Mesendoderm (in vitro differentiated cells): ENCODE measurements around the gene WNK4.
A peak's percentile ranks its signal among the peaks of the same experiment; 100 is the strongest.
"Not testable (repeated sequence)": the region's sequence is repeated elsewhere in the genome, so short reads cannot be mapped to it uniquely, and the experiment has no call there.

Source experiments
- DNase-seq: peaks from one replicate; pipeline ENCODE4 v3.0.0; 2013
- H2AK5ac ChIP-seq: 2 replicates; pipeline ENCODE4 v1.6.1; 2013; ENCODE audit warnings: low read length, inconsistent platforms
- H2BK120ac ChIP-seq: 2 replicates; pipeline ENCODE4 v1.6.1; 2013; ENCODE audit warnings: low read depth, mild to moderate bottlenecking, low read length, moderate library complexity, mixed read lengths
- H2BK15ac ChIP-seq: replicated peaks from 2 replicates; pipeline ENCODE4 v1.6.1; 2013; ENCODE audit warnings: low read depth, mild to moderate bottlenecking, moderate library complexity
- H2BK5ac ChIP-seq: 2 replicates; pipeline ENCODE4 v1.6.1; 2013; ENCODE audit warnings: low read length, inconsistent platforms
- H3K18ac ChIP-seq: 2 replicates; pipeline ENCODE4 v1.6.1; 2013; ENCODE audit warnings: mild to moderate bottlenecking, low read length, mixed read lengths
- H3K23ac ChIP-seq: one replicate; pipeline ENCODE4 v1.6.1; 2013; ENCODE audit warnings: low read length
- H3K27ac ChIP-seq: 2 replicates; pipeline ENCODE4 v1.5.1; 2013; ENCODE audit warnings: low read depth, mild to moderate bottlenecking, inconsistent platforms, low read length, moderate library complexity
- H3K27me3 ChIP-seq: 2 replicates; pipeline ENCODE4 v1.6.1; 2013; ENCODE audit warnings: low read length, control low read depth, mild to moderate bottlenecking, inconsistent platforms; ENCODE audit not compliant: insufficient read depth, poor library complexity
- H3K36me3 ChIP-seq: 2 replicates; pipeline ENCODE4 v1.6.1; 2013; ENCODE audit warnings: low read length, inconsistent platforms; ENCODE audit not compliant: control insufficient read depth, insufficient read depth
- H3K4ac ChIP-seq: one replicate; pipeline ENCODE4 v1.6.1; 2013; ENCODE audit warnings: low read depth, mild to moderate bottlenecking, low read length, moderate library complexity
- H3K4me1 ChIP-seq: 2 replicates; pipeline ENCODE4 v1.6.1; 2013; ENCODE audit warnings: low read depth, low read length, inconsistent platforms; ENCODE audit not compliant: control insufficient read depth
- H3K4me2 ChIP-seq: 2 replicates; pipeline ENCODE4 v1.6.1; 2013; ENCODE audit warnings: low read length
- H3K4me3 ChIP-seq: 2 replicates; pipeline ENCODE4 v1.5.1; 2013; ENCODE audit warnings: mild to moderate bottlenecking, low read length
- H3K56ac ChIP-seq: one replicate; pipeline ENCODE4 v1.6.1; 2013; ENCODE audit warnings: low read length
- H3K79me1 ChIP-seq: 2 replicates; pipeline ENCODE4 v1.6.1; 2013; ENCODE audit warnings: low read length, inconsistent platforms
- H3K79me2 ChIP-seq: 2 replicates; pipeline ENCODE4 v1.6.1; 2013; ENCODE audit warnings: mild to moderate bottlenecking, low read length; ENCODE audit not compliant: control insufficient read depth, insufficient read depth
- H3K9ac ChIP-seq: 2 replicates; pipeline ENCODE4 v1.6.1; 2013; ENCODE audit warnings: low read length, inconsistent platforms
- H4K5ac ChIP-seq: one replicate; pipeline ENCODE4 v1.6.1; 2013; ENCODE audit warnings: low read length
- H4K8ac ChIP-seq: one replicate; pipeline ENCODE4 v1.6.1; 2013; ENCODE audit warnings: low read depth, mild to moderate bottlenecking, control low read depth, low read length, moderate library complexity
- WGBS: extraction: QIAGEN DNeasy Blood & Tissue Kit; methylation state at CpG from one replicate; pipeline ENCODE4 v1.1.7; 2013; ENCODE audit warnings: low lambda C conversion rate, missing lambda C conversion rate; ENCODE audit not compliant: insufficient coverage; ENCODE audit errors: extremely low coverage; 5-methylcytosine and 5-hydroxymethylcytosine counted together

WNK4 gene

DNA sequence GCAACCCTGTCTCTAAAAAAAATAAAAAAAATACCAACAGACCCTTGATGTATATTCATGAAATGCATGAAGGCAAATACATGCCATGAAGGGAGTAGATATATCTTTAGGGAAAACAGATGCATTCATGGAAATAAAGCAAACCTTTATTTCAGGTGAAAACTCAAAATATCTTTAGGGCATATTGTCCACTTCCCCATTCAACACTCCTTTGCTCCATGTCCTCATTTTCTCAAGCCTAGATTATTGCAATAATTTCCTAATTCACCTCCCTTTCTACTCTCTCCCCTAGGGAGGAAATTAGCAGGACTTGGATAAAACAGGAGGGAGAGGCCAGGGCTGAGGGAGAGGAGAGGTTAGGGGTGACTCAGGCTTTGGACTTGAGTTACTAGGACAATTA lies 12.9 kb upstream of the WNK4 start:
- H3K9ac ChIP-seq, result no peak overlapping the region
- H2BK5ac ChIP-seq, result no peak overlapping the region
- no peak overlapping the region for H2AK5ac ChIP-seq
- no peaks in the 10 kb centered on the region for H3K79me2 ChIP-seq
- H3K56ac ChIP-seq, result no peak overlapping the region
- no peak overlapping the region for H3K27ac ChIP-seq
- H2BK15ac ChIP-seq, result no peak overlapping the region
- H3K36me3 ChIP-seq, result no peaks in the 10 kb centered on the region
- H4K8ac ChIP-seq, result no peak overlapping the region
- no peak overlapping the region for H3K23ac ChIP-seq
- H3K4me2 ChIP-seq, result no peak overlapping the region
- H3K79me1 ChIP-seq, result no peaks in the 10 kb centered on the region
- H3K4ac ChIP-seq, result no peak overlapping the region
- no peak overlapping the region for H2BK120ac ChIP-seq
- no peak overlapping the region for H3K18ac ChIP-seq
- H3K4me3 ChIP-seq, result no peak overlapping the region
- no peaks in the 10 kb centered on the region for H3K27me3 ChIP-seq
- no peaks in the 10 kb centered on the region for H3K4me1 ChIP-seq
- DNase-seq, result no peak
- no peak overlapping the region for H4K5ac ChIP-seq

DNA sequence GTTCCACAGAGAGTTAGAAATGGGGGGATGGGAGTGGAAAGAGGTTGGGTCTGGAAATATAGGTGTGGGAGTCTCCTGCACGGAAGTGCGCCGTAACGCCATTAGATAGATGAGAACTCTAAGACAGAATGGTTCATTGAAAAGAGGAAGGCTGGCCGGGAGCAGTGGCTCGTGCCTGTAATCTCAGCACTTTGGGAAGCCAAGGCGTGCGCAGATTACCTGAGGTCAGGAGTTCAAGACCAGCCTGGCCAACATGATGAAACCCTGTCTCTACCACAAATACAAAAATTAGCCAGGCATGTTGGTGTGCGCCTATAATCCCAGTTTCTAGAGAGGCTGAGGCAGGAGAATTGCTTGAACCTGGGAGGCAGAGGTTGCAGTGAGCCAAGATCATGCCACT lies 12.4 kb upstream of the WNK4 start:
- not testable (repeated sequence) for H3K56ac ChIP-seq, H4K8ac ChIP-seq, H3K4me2 ChIP-seq, H3K18ac ChIP-seq, DNase-seq, H3K27ac ChIP-seq, H3K79me1 ChIP-seq, H3K27me3 ChIP-seq, H4K5ac ChIP-seq, H3K4me1 ChIP-seq, H3K9ac ChIP-seq, H3K4me3 ChIP-seq, H3K36me3 ChIP-seq, H2AK5ac ChIP-seq, H3K79me2 ChIP-seq, H3K23ac ChIP-seq, H2BK15ac ChIP-seq, H3K4ac ChIP-seq, H2BK120ac ChIP-seq, H2BK5ac ChIP-seq
- whole genome bisulfite sequencing, result no CpG with 5 or more reads among the region's 9 CpGs

DNA sequence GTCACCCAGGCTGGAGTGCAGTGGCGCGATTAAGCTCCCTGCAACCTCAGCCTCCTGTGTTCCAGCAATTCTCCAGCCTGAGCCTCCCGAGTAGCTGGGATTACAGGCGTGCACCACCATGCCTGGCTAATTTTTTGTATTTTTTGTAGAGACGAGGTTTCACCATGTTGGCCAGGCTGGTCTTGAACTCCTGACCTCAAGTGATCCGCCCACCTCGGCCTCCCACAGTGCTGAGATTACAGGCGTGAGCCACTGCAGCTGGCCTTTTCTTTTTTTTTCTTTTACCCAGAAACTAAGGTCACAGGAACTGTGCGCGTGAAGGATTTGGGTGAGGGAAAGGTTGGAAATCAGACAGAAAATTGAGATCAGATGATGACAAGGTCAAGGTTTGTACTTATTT lies 10.4 kb upstream of the WNK4 start:
- not testable (repeated sequence) for H3K9ac ChIP-seq, H3K23ac ChIP-seq, H4K8ac ChIP-seq, H3K4me2 ChIP-seq, DNase-seq, H2BK15ac ChIP-seq, H3K79me1 ChIP-seq, H2AK5ac ChIP-seq, H3K27ac ChIP-seq, H3K4me3 ChIP-seq, H3K18ac ChIP-seq, H2BK120ac ChIP-seq, H3K56ac ChIP-seq, H3K4me1 ChIP-seq, H3K79me2 ChIP-seq, H3K4ac ChIP-seq, H3K36me3 ChIP-seq, H2BK5ac ChIP-seq, H3K27me3 ChIP-seq, H4K5ac ChIP-seq
- no CpG with 5 or more reads among the region's 10 CpGs for WGBS

DNA sequence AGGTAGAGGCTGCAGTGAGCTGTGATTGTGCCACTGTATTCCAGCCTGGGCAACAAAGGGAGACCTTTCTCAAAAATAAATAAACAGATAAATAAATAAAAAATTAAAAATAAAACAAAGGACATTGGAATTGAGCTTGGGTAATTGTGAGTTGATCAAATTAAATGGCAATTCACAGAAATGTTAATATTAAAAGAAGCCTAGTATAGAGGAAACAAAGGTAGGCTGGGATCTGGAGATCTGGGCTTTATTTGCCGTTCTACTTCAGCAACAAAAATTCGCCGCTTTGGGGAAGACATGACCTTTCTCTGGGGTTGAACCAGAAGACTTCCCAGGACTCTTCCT lies 7.5 kb upstream of the WNK4 start:
- Histone ChIP-seq H2BK15ac (no peak overlapping the region), H3K4ac (no peak overlapping the region), H4K8ac (peak overlapping the region; percentile 78), H3K27ac (no peak overlapping the region), H4K5ac (no peak overlapping the region), H2BK120ac (no peak overlapping the region), H3K27me3 (no peaks in the 10 kb centered on the region), H2BK5ac (no peak overlapping the region), H3K18ac (no peak overlapping the region), H3K79me2 (no peaks in the 10 kb centered on the region), H3K23ac (no peak overlapping the region), H3K56ac (peak overlapping the region; percentile 100), H3K79me1 (peaks cover 3% of the 10 kb centered on the region), H3K4me3 (no peak overlapping the region), H3K36me3 (peaks cover 3% of the 10 kb centered on the region), H3K9ac (peak overlapping the region; percentile 63), H3K4me1 (peaks cover 2% of the 10 kb centered on the region), H3K4me2 (peak overlapping the region; percentile 16), H2AK5ac (no peak overlapping the region)
- no CpG with 5 or more reads among the region's 3 CpGs for WGBS
- DNase-seq, result no peak

DNA sequence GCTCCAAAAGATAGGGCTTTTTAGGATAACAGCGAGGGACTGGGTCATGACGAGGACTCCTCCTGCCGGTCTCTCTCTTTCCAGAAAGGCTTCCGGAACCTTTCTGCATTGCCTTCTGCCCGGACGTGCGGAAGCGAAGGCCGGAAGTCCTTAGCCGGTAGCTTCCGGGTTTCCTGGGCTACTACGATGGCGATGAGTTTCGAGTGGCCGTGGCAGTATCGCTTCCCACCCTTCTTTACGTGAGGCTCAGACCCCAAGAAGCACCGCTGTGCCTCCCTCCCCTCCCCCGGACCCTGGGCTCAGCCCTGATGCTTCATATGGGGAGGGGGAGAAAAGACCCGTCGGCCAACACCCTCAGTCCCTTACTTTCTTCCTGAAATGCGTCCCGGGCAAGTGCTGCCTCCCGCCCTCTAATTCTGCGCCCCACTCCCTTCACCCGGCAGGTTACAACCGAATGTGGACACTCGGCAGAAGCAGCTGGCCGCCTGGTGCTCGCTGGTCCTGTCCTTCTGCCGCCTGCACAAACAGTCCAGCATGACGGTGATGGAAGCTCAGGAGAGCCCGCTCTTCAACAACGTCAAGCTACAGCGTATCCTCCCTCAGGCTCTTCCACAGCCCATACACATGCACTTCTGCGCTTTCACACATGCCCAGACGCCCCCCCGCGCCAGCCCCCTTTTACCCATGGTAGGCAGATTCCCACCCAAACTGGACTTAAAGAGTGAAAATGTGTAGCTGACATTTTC lies 6.9 kb upstream of the WNK4 start, which contains the start of gene VPS25:
TSS of gene VPS25 (plus strand) at position 160 of the 746 bp plus-strand sequence. CDS start at position 187, 27 bp downstream.
- Histone ChIP-seq H2BK5ac (no peak within 1 kb of the TSS), H4K5ac (peak within 1 kb of the TSS; percentile 71), H2BK120ac (no peak within 1 kb of the TSS), H3K4me1 (peaks cover 2% of the 10 kb centered on the region), H3K79me1 (peaks cover 3% of the 10 kb centered on the region), H4K8ac (peak within 1 kb of the TSS; percentile 78), H3K36me3 (peaks cover 5% of the 10 kb centered on the region), H3K27ac (peak within 1 kb of the TSS; percentile 81), H2AK5ac (peak within 1 kb of the TSS; percentile 51), H3K79me2 (no peaks in the 10 kb centered on the region), H3K27me3 (no peaks in the 10 kb centered on the region), H3K9ac (peak within 1 kb of the TSS; percentile 100), H2BK15ac (no peak within 1 kb of the TSS), H3K18ac (peak within 1 kb of the TSS; percentile 78), H3K23ac (peak within 1 kb of the TSS; percentile 80), H3K56ac (peak within 1 kb of the TSS; percentile 100), H3K4ac (peak within 1 kb of the TSS; percentile 65), H3K4me3 (peak within 1 kb of the TSS; percentile 100), H3K4me2 (peak within 1 kb of the TSS; percentile 97)
- DNase-seq, result peak; percentile 94
- WGBS, result no CpG with 5 or more reads among the region's 39 CpGs
